Activated CD4-positive, CD25-positive, alpha-beta regulatory T cell treated with anti-CD3 and anti-CD28 coated beads, Interleukin-2, amount 50 U/mL, for 16 hours (primary cell): ENCODE measurements around the gene NRSN2.

Experiments
- DNase-seq: peaks from one replicate; pipeline ENCODE4 v3.0.0-alpha.2; 2020; ENCODE audit warnings: low read depth, low spot score

The NRSN2 gene

DNA sequence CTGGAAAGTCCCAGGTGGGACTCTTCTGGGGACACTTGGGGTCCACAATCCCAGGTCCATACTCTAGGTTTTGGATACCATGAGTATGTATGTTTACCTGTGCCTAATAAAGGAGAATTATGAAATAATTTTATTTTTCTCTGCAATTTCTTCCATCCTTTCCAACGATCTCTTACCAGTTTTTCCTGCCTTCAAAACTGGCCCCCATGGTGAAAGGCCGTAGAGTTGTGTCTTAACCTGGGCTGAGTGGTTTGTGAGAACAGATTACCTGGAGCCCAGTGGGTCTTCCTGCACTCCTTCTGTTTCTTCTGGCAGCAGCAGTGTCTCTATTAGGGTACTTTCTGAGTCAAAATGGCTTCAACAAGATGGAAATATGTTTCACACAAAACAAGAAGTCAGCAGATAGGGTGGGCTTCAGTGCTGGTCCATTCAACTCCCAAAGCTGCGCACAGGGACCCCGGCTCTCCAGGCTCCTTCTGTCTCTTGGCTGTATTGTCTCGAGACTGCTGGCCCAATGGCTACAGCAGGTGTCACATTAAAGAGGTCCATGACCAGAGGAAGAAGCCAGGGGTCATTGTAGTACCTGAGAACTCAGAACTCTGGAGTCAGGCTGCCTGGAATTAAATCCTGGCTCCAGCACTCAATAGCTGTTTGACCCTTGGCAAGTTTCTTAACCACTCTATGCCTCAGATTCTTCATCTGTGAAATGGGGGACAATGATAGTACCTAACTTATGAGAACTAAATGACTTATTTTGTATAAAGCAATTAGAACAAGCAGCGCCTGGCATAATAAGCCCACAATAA lies 50.7 kb downstream of the NRSN2 start:
- no peak for DNase-seq

GRCh38 chr20:399182-399707 lies 52.3 kb downstream of the NRSN2 start:
- DNase-seq, result no peak

GRCh38 chr20:400128-400453 lies 53.2 kb downstream of the NRSN2 start:
- DNase-seq, result no peak

DNA sequence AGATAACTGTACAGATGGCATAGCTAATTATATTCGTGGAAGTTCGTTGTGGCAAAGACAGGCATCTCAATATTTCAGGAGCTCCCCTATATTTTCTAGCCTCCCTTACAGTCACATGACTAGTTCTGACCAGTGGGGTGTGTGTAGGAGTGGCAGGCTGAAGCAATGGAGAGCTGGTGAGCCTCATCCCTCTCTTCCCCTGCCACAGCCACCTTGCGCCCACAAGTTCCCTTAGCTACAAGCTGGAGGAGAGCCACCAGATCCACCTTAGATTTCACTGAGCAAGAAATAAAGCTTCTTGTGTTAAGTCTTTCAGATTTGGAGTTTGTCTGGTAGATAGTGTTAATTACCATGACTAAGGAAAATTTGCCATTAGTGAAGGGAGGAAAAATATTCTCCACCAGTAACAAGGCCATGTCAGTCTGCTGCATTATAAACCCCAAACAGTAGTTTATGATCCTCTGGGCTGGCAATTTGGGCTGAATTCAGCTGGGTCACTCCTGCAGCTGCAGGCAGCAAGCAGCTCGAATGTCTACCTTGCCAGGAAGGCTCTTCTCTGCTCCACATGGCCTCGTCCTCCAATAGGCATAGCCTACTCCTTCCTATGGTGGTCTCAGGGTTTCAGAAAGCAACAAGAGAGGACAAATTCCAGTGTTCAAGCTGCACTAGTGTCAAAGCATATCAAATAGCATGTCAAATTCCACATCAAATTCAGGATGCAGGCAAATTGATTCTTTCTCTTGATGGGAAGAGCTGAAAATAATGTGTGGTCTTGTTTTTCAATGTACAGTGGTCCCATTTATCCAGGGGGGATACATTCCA lies 53.8 kb downstream of the NRSN2 start:
- no peak for DNase-seq

- DNase-seq, result no peak
These were observed 55.0 kb downstream of the NRSN2 start for GRCh38 chr20:401682-402495.

GRCh38 chr20:402496-402885 lies 55.6 kb downstream of the NRSN2 start:
- DNase-seq, result no peak

DNA sequence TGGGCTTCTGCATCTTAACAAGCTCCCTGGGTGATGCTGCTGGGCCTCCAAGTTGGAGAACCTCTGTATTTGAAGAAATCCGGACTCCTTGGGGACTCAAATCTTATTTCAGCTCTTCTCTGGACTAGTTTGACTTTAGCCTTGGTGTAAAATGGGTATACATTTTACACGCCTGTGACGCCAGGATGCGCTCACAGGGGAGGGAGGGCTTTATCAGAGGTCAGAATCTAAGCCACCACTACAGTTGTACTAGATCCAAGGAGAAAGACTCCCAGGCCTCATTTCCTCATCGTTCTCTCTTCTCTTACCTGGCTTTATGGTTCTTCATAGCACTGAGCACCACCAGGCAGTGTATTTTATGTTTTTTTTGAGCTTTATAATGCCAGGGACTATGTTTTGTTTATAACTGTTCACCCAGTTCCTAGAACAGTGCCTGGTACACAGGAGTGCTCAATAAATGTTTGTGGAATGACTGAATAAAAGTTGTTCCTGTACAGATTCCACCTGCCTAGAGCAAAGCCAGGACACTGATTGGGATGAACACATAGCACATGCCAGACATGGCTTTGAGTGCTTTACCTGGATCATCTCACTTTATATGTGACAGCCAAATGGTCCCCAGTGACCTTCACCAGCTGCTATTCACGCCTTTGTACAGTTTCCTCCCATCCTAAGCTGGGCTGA lies 56.1 kb downstream of the NRSN2 start:
- DNase-seq, result no peak

- no peak for DNase-seq
These were observed 56.7 kb downstream of the NRSN2 start for GRCh38 chr20:403582-403957.

- DNase-seq, result no peak
These were observed 57.2 kb downstream of the NRSN2 start for GRCh38 chr20:404088-404487.
